HG03280 (cell line): ENCODE results near the gene WDSUB1.

ENCODE experiments used
- ATAC-seq: cut with Tn5 transposase; IDR thresholded peaks from one replicate; pipeline ENCODE4 v1.9.1; 2021; ENCODE audit warnings: mild to moderate bottlenecking, moderate library complexity; ENCODE audit not compliant: unreplicated experiment

WDSUB1 gene

GRCh38 chr2:159199761-159200465, 86.6 kb downstream of the WDSUB1 start:
- no peak for ATAC-seq

GRCh38 chr2:159199236-159199635, 87.3 kb downstream of the WDSUB1 start:
- no peak for ATAC-seq

- ATAC-seq: no peak
Measured at GRCh38 chr2:159196393-159196925, 90.0 kb downstream of the WDSUB1 start.

- no peak for ATAC-seq
Measured at GRCh38 chr2:159195697-159196096, 90.8 kb downstream of the WDSUB1 start.

- no peak for ATAC-seq
Measured at GRCh38 chr2:159194241-159194640, 92.3 kb downstream of the WDSUB1 start.

- ATAC-seq: no peak
Measured at GRCh38 chr2:159193791-159194190, 92.7 kb downstream of the WDSUB1 start.

GRCh38 chr2:159192371-159192918, 94.1 kb downstream of the WDSUB1 start:
- ATAC-seq: no peak

- ATAC-seq: no peak
Measured at GRCh38 chr2:159188449-159188848, 98.1 kb downstream of the WDSUB1 start.

GRCh38 chr2:159187106-159187505, 99.4 kb downstream of the WDSUB1 start:
- no peak for ATAC-seq

GRCh38 chr2:159186462-159186861, 100.0 kb downstream of the WDSUB1 start:
- no peak for ATAC-seq
